Measurements from ENCODE around the gene TESMIN. TPM values are rescaled to one million over a fixed set of nuclear protein-coding genes. Genes with fewer than 3 reads are reported as not detected.
A peak's percentile ranks its signal among the peaks of the same experiment; 100 is the strongest.

The TESMIN gene
- total RNA-seq, 6 experiments from 2014 or later: 3.9 to 6.1 (median 5.0) TPM

DNA sequence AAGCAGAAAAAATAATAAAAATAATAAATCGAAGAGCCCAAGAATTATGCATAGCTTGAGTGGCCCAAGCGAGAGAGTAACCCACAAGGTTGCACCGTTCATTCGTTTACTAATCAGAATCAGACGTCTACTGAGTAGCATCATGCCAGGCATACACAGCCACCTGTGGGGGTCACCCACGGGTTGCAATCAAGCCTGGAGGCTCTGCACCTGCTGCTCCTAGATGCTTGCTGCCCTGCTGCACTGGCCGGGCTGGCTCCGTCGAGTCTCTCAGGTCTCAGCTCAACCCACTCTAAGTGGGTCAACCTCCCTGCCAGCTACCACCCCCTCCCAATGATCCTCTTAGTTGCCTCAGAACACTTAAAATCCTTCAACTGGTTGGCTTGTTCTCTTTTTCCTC, 2.0 kb upstream of the TESMIN start:
- DNase-seq: no peak
- Mint-ChIP-seq H3K9me3 (no peaks in the 10 kb centered on the region), H3K36me3 (ENCODE audit: low read depth) (peaks cover 31% of the 10 kb centered on the region; the same call in 1 of the 2 replicates), H3K27ac (no peak overlapping the region), H3K4me1 (ENCODE audit: low read depth) (peaks cover 24% of the 10 kb centered on the region), H3K27me3 (ENCODE audit: insufficient read depth) (no peaks in the 10 kb centered on the region), H3K4me3 (no peak overlapping the region)
- TF ChIP-seq, protein P1, sequence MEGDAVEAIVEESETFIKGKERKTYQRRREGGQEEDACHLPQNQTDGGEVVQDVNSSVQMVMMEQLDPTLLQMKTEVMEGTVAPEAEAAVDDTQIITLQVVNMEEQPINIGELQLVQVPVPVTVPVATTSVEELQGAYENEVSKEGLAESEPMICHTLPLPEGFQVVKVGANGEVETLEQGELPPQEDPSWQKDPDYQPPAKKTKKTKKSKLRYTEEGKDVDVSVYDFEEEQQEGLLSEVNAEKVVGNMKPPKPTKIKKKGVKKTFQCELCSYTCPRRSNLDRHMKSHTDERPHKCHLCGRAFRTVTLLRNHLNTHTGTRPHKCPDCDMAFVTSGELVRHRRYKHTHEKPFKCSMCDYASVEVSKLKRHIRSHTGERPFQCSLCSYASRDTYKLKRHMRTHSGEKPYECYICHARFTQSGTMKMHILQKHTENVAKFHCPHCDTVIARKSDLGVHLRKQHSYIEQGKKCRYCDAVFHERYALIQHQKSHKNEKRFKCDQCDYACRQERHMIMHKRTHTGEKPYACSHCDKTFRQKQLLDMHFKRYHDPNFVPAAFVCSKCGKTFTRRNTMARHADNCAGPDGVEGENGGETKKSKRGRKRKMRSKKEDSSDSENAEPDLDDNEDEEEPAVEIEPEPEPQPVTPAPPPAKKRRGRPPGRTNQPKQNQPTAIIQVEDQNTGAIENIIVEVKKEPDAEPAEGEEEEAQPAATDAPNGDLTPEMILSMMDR (IDR thresholded peaks at IDR 0.05): no peak

DNA sequence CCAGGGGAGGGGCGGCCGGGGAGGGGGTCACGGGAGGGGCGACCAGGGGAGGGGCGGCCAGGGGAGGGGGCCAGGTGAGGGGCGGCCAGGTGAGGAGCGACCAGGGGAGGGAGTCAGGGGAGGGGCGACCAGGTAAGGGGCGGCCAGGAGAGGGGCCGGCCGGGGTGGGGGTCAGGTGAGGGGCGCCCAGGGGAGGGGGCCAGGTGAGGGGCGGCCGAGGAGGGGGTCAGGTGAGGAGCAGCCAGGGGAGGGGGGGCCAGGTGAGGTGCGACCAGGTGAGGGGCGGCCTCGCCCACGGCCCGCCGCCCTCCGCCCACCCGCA, 355 bp downstream of the TESMIN start:
- Mint-ChIP-seq H3K4me3 (no peak overlapping the region), H3K27ac (no peak overlapping the region), H3K4me1 (ENCODE audit: low read depth) (peaks cover 21% of the 10 kb centered on the region), H3K27me3 (ENCODE audit: insufficient read depth) (no peaks in the 10 kb centered on the region), H3K9me3 (no peaks in the 10 kb centered on the region), H3K36me3 (ENCODE audit: low read depth) (peaks cover 23% of the 10 kb centered on the region; the same call in 1 of the 2 replicates)
- no peak for DNase-seq
- TF ChIP-seq, protein P1 (IDR thresholded peaks at IDR 0.05): no peak

DNA sequence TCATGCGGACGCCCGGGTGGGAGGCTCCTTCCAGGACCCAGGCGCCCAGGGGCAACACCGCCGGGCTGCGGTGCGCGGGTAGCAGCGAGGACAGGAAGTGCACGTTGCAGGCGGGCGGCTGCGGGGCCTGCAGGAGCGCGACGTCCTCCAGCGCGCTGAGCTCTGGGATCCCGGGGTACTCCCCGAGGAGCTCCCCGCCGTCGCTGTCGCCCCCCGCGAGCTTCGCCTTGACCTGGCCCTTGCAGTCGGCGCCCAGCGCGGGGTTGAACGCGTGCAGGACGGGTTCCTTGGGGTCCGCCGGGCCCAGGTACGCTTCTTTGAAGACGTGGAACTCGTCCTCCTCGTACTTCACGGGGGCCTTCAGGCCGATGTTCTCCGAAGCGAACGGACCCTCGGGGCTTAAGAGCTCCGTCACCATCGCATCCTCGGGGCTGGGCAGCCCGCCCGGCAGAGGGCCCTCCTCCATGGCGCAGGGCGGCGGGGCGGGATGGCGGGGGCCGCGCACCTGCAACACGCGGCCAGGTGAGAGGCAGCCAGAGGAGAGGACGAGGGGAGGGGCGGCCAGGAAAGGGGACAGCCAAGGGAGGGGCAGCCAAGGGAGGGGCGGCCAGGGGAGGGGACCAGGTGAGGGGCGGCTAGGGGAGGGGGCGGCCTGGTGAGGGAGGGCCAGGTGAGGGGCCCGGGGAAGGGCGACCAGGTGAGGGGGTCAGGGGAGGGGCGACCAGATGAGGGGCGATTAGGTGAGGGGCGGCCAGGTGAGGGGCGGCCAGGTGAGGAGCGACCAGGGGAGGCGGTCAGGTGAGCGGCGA, 921 bp downstream of the TESMIN start:
- no peaks in the 10 kb centered on the region for H3K27me3 Mint-ChIP-seq (ENCODE audit: insufficient read depth)
- TF ChIP-seq, protein P1 (IDR thresholded peaks at IDR 0.05): no peak
- peaks cover 21% of the 10 kb centered on the region for H3K4me1 Mint-ChIP-seq (ENCODE audit: low read depth)
- DNase-seq: no peak
- H3K27ac Mint-ChIP-seq: no peak overlapping the region
- no peaks in the 10 kb centered on the region for H3K9me3 Mint-ChIP-seq
- H3K36me3 Mint-ChIP-seq (ENCODE audit: low read depth): peaks cover 23% of the 10 kb centered on the region; the same call in 1 of the 2 replicates
- H3K4me3 Mint-ChIP-seq: peak overlapping the region; percentile 56; the same call in 1 of the 2 replicates

DNA sequence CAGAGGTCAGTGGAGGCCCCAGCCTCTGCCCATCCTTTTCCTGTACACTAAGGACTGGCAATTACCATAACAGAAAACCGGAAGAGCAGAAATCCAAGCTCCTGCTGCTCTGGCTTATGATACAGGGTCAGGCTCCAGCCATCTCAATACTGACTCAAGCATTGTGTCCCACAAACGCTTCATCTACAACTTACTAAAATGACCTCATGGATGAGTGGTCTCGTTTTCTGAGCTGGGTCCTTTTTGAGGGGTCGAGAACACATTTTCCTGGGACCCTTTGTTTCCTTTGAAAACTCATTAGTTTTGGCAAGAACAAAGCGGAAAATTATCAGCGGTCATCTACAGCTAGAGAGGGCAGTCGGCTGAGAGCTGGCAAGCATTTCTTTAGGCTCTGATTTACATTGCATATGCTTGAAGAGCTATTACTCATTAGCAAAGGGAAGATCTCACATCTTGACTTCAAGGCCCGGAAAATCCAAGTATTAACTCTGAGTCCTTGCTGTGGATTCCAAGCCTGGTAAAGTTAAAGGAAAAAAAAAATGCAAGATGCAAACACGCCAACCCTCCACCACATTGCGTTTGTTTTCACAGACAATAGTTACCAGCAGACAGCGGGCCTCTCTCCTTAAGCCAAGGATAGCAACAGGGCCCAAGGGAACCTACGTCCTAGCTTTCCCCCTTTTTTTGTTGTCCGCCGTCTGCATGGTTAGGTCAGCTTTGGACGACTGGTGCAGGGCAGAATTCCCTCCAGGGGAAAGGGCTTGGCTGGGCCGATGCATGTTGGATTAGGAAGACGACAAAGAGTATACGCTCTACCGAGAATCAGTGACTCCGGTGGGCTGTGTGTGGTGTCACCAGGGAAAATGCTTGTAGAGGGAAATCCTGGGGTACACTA, 1.8 kb downstream of the TESMIN start:
- Mint-ChIP-seq H3K9me3 (no peaks in the 10 kb centered on the region), H3K27ac (peak overlapping the region; percentile 27; the same call in 1 of the 2 replicates), H3K27me3 (ENCODE audit: insufficient read depth) (no peaks in the 10 kb centered on the region), H3K4me1 (ENCODE audit: low read depth) (peaks cover 21% of the 10 kb centered on the region), H3K4me3 (peak overlapping the region; percentile 56), H3K36me3 (ENCODE audit: low read depth) (peaks cover 16% of the 10 kb centered on the region; the same call in 1 of the 2 replicates)
- TF ChIP-seq, protein P1 (IDR thresholded peaks at IDR 0.05): no peak
- DNase-seq: no peak

DNA sequence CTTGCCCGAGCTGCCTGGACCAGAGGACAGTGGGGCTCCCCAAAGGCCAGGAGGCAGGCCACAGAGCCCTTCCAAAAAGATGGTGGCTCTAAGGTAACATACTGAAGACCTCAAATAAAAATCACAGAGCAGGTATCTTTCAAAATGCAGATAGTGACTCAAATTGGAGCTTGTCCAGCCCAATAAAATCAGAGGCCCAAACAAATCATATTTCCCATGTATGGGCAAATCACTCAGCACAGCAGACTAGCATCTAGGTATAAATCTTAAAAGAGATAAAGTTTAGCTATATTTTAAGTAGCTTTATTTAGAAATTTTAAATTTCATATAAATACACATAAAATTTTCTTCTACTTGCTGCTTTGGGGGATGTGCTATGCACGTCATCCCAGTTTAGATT, 3.3 kb downstream of the TESMIN start:
- no peaks in the 10 kb centered on the region for H3K9me3 Mint-ChIP-seq
- peaks cover 21% of the 10 kb centered on the region for H3K4me1 Mint-ChIP-seq (ENCODE audit: low read depth)
- H3K4me3 Mint-ChIP-seq: no peak overlapping the region
- H3K36me3 Mint-ChIP-seq (ENCODE audit: low read depth): peaks cover 6% of the 10 kb centered on the region; the same call in 1 of the 2 replicates
- no peaks in the 10 kb centered on the region for H3K27me3 Mint-ChIP-seq (ENCODE audit: insufficient read depth)
- TF ChIP-seq, protein P1 (IDR thresholded peaks at IDR 0.05): no peak
- DNase-seq: no peak
- no peak overlapping the region for H3K27ac Mint-ChIP-seq
